Effector memory CD4-positive, alpha-beta T cell (primary cell): Measurements from ENCODE around the gene SKAP1.

Source experiments
- DNase-seq, 3 donors: peaks; one replicate each; pipeline ENCODE4 v3.0.0-alpha.2; 2020
- H3K27ac ChIP-seq: 2 replicates; pipeline ENCODE4 v1.7.0; 2013; ENCODE audit warnings: mild to moderate bottlenecking, low read length, moderate library complexity; ENCODE audit not compliant: insufficient read depth, poor library complexity, severe bottlenecking
- H3K27me3 ChIP-seq: replicated peaks from 2 replicates; pipeline ENCODE4 v1.7.0; 2013; ENCODE audit warnings: mild to moderate bottlenecking, low read length; ENCODE audit not compliant: insufficient read depth, control insufficient read depth, poor library complexity, severe bottlenecking
- H3K36me3 ChIP-seq: 2 replicates; pipeline ENCODE4 v1.7.0; 2013; ENCODE audit warnings: mild to moderate bottlenecking, low read length, moderate library complexity; ENCODE audit not compliant: control insufficient read depth, insufficient read depth
- H3K4me1 ChIP-seq: 2 replicates; pipeline ENCODE4 v1.7.0; 2013; ENCODE audit warnings: low read length, mild to moderate bottlenecking; ENCODE audit not compliant: control insufficient read depth, insufficient read depth, poor library complexity, severe bottlenecking
- H3K4me3 ChIP-seq: 2 replicates; pipeline ENCODE4 v1.7.0; 2013; ENCODE audit warnings: low read length, low read depth, mild to moderate bottlenecking; ENCODE audit not compliant: insufficient read depth, poor library complexity, severe bottlenecking
- H3K9me3 ChIP-seq: 2 replicates; pipeline ENCODE4 v1.7.0; 2013; ENCODE audit warnings: mild to moderate bottlenecking, low read length, moderate library complexity; ENCODE audit not compliant: control insufficient read depth

SKAP1 gene

GRCh38 chr17:48244814-48245213 is 185.2 kb downstream of the SKAP1 start:
- no peak overlapping the region for H3K4me3 ChIP-seq
- H3K4me1 ChIP-seq, result peaks cover 23% of the 10 kb centered on the region
- no peak for DNase-seq
- no peaks in the 10 kb centered on the region for H3K27me3 ChIP-seq
- no peak overlapping the region for H3K27ac ChIP-seq
- H3K36me3 ChIP-seq, result no peaks in the 10 kb centered on the region
- no peaks in the 10 kb centered on the region for H3K9me3 ChIP-seq

- Histone ChIP-seq H3K27ac (no peak overlapping the region), H3K36me3 (no peaks in the 10 kb centered on the region), H3K4me1 (peaks cover 23% of the 10 kb centered on the region), H3K4me3 (no peak overlapping the region), H3K27me3 (no peaks in the 10 kb centered on the region), H3K9me3 (no peaks in the 10 kb centered on the region)
- no peak for DNase-seq
Observed at GRCh38 chr17:48244121-48244711, 185.8 kb downstream of the SKAP1 start.

- H3K4me1 ChIP-seq, result peaks cover 23% of the 10 kb centered on the region
- H3K36me3 ChIP-seq, result no peaks in the 10 kb centered on the region
- no peaks in the 10 kb centered on the region for H3K9me3 ChIP-seq
- no peak overlapping the region for H3K27ac ChIP-seq
- no peak for DNase-seq
- no peaks in the 10 kb centered on the region for H3K27me3 ChIP-seq
- no peak overlapping the region for H3K4me3 ChIP-seq
Observed at GRCh38 chr17:48241770-48242497, 188.1 kb downstream of the SKAP1 start.

- Histone ChIP-seq H3K4me3 (no peak overlapping the region), H3K4me1 (peaks cover 23% of the 10 kb centered on the region), H3K9me3 (no peaks in the 10 kb centered on the region), H3K27ac (no peak overlapping the region), H3K27me3 (no peaks in the 10 kb centered on the region), H3K36me3 (no peaks in the 10 kb centered on the region)
- DNase-seq, result no peak
Observed at GRCh38 chr17:48241131-48241591, 188.9 kb downstream of the SKAP1 start.

GRCh38 chr17:48240562-48241130 is 189.4 kb downstream of the SKAP1 start:
- Histone ChIP-seq H3K27ac (no peak overlapping the region), H3K27me3 (no peaks in the 10 kb centered on the region), H3K4me1 (peaks cover 23% of the 10 kb centered on the region), H3K4me3 (no peak overlapping the region), H3K36me3 (no peaks in the 10 kb centered on the region), H3K9me3 (no peaks in the 10 kb centered on the region)
- no peak for DNase-seq

- Histone ChIP-seq H3K4me3 (no peak overlapping the region), H3K27ac (no peak overlapping the region), H3K4me1 (peaks cover 23% of the 10 kb centered on the region), H3K36me3 (peaks cover 4% of the 10 kb centered on the region), H3K9me3 (no peaks in the 10 kb centered on the region), H3K27me3 (no peaks in the 10 kb centered on the region)
- no peak for DNase-seq
Observed at GRCh38 chr17:48240122-48240521, 189.9 kb downstream of the SKAP1 start.

- Histone ChIP-seq H3K36me3 (peaks cover 4% of the 10 kb centered on the region), H3K27me3 (no peaks in the 10 kb centered on the region), H3K9me3 (no peaks in the 10 kb centered on the region), H3K4me3 (no peak overlapping the region), H3K27ac (no peak overlapping the region), H3K4me1 (peaks cover 18% of the 10 kb centered on the region)
- DNase-seq, result no peak
Observed at GRCh38 chr17:48239603-48239995, 190.4 kb downstream of the SKAP1 start.

GRCh38 chr17:48238933-48239602 is 190.9 kb downstream of the SKAP1 start:
- DNase-seq, result no peak
- Histone ChIP-seq H3K9me3 (no peaks in the 10 kb centered on the region), H3K27ac (no peak overlapping the region), H3K36me3 (peaks cover 4% of the 10 kb centered on the region), H3K27me3 (no peaks in the 10 kb centered on the region), H3K4me1 (peaks cover 18% of the 10 kb centered on the region), H3K4me3 (no peak overlapping the region)

GRCh38 chr17:48237456-48237855 is 192.6 kb downstream of the SKAP1 start:
- H3K4me3 ChIP-seq, result no peak overlapping the region
- no peaks in the 10 kb centered on the region for H3K27me3 ChIP-seq
- DNase-seq, result no peak
- peaks cover 4% of the 10 kb centered on the region for H3K36me3 ChIP-seq
- H3K27ac ChIP-seq, result no peak overlapping the region
- peaks cover 14% of the 10 kb centered on the region for H3K4me1 ChIP-seq
- H3K9me3 ChIP-seq, result no peaks in the 10 kb centered on the region

- Histone ChIP-seq H3K27me3 (no peaks in the 10 kb centered on the region), H3K27ac (no peak overlapping the region), H3K4me1 (peaks cover 10% of the 10 kb centered on the region), H3K4me3 (no peak overlapping the region), H3K9me3 (no peaks in the 10 kb centered on the region), H3K36me3 (peaks cover 10% of the 10 kb centered on the region)
- no peak for DNase-seq
Observed at GRCh38 chr17:48236681-48237134, 193.3 kb downstream of the SKAP1 start.
